ENCODE data around the gene CEP162.

GRCh38 chr6:84166395-84166794 is 61.0 kb downstream of the CEP162 start:
- TF ChIP-seq CTCF (conservative IDR thresholded peaks at IDR 0.05; ENCODE audit: low read length), result no peak
- TF ChIP-seq EZH2phosphoT487 (IDR thresholded peaks at IDR 0.05; ENCODE audit: borderline replicate concordance), result no peak
